Head of caudate nucleus (tissue), 42 donors: ENCODE results near the gene FBF1.

Experiments used
- DNase-seq, 42 donors: peaks; one replicate each; pipeline versions ENCODE4 v3.0.0 to v3.0.0-alpha.2; 2020 to 2021; ENCODE audit warnings: mixed read lengths in 7 of 42
- intact Hi-C: fragments of 100-400 bp; cut with DNase I; formaldehyde crosslinking; loops from one replicate; pipeline ENCODE4 v1.15.0; 2022

Gene FBF1

GRCh38 chr17:75921596-75921995 lies 19.2 kb downstream of the FBF1 start:
- intact Hi-C loops = no loop called here
- no peak for DNase-seq

DNA sequence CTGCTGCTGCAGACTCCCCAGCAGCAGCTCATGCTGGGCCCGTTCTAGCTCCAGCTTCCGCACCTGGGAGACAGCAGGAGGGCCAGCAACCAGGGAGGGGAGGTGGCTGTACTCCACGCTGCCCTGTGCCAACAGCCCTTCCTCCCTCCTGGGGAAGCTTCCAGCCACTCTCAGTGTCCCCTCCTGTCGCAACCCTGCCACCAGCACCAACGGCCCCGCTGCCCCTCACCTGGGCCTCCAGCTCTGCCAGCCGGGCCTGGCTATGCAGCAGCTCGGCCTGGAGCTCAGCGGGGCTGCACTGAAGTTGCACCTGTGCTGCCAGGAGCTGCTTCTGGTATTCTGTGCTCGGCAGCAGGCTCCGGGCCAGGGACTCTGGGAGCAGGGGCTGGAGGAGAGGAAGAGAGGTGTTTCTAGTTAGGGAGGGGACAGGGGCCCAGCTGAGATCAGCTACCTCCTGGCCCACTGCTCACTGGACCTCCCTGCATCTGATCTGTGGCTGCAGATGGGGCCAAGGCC lies 20.7 kb downstream of the FBF1 start:
- intact Hi-C loops = no loop called here
- no peak for DNase-seq

- no peak for DNase-seq
- intact Hi-C loops = no loop called here
These were observed 21.2 kb downstream of the FBF1 start for GRCh38 chr17:75919611-75920010.

GRCh38 chr17:75917917-75918445 lies 22.9 kb downstream of the FBF1 start:
- intact Hi-C loops = no loop called here
- DNase-seq = no peak

DNA sequence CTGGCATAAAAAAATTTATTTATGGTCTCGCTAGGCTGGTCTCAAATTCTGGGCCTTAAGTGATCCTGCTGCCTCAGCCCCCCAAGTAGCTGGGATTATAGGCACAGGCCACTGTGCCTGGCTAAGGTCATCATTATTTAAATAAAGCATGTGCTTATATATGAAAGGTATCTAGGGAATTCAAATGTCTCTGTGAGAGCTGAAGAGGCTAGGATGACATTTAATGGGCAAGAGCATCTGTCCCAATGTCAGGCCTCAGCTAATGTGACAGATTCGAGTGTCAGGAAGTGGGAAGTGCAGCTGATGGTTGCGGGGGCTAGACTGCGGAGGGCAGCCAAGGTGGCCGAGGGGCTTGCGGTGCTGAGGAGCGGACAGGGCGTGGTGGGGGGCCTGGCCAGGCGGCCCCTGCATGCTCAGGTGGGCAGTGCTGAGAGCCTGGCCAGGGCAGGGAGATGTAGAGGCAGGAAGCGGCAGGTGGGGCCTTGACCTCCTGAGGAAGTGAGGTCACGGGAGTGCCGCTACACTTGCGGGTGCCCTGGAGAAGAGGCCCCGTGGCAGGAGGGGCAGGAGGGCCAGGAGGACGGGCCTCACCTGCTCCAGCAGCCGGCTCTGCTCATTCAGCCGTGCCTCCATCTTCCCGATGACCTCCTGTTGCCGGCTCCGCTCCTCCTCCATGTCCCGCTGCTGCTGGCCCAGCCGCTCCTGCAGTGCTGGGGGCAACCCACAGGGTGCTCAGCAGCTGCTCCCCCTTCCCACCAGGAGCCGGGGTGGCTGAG lies 23.5 kb downstream of the FBF1 start:
- no peak for DNase-seq
- intact Hi-C loops = no loop called here

- intact Hi-C loops = no loop called here
- DNase-seq = no peak
These were observed 25.6 kb downstream of the FBF1 start for GRCh38 chr17:75915268-75915667.

DNA sequence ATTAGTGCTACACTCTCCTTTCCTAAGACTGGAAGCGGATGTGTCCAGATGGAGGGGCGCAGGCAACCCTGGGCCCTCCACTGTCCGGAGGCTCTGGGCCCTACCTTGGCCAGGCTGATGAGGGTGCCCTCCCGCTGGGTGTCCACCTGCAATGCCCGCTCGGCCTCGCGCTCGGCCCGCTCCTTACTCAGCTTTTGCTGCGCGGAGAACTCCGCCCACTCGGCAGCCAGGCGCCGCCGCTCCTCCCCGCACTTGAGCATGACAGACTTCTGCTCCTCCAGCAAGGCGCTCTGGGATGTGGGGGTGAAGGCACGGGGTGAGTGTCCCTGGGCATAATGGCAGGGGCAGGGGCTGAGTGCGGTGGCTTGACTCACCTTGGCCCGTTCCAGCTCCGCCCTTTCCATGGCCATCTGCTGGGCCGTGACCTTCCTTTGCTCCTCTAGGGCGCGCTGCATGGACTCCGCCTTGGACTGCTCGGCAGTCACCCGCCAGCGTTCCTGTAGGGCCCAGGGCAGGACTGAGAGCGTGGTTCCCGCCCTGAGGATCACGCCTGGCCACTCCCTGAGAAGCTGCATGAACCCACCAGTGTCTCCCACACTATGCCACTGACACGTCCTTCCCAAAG lies 26.1 kb downstream of the FBF1 start:
- DNase-seq = peak in 41 of 42 donors; percentile 16 to 87 (median 68)
- intact Hi-C loops = no loop called here

DNA sequence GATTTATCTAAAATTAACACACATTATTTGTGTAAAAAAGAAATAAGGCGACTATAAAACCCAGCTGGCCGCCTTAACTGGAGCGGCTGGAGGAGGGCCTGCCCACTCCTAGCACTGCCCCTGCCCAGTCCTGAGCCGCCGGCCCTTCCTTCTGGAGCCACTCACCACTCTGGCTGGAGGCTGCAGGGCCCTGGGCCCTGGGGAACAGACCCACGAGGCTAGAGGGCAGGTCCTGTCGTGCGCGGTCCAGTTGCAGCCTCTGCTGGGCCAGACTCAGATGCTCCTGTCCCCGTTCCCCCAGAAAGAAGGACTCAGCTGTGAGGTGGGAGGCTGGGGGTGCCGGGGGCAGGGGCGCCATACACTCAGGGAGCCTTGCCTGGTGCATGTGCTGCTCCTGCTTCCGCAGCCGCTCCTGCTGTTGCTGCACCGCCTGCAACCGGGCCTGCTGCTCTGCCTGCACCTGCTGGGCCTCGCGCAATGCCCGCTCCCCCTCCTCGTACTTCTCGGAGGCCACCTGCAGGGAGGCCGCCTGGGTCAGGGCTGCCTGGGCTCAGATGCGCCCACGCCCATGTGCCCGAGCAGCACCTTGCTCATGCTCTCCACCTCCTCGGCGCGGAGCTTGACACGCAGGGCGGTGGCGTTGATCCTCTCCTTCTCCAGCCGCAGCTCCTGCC lies 27.2 kb downstream of the FBF1 start:
- no peak for DNase-seq
- intact Hi-C loops = no loop called here

DNA sequence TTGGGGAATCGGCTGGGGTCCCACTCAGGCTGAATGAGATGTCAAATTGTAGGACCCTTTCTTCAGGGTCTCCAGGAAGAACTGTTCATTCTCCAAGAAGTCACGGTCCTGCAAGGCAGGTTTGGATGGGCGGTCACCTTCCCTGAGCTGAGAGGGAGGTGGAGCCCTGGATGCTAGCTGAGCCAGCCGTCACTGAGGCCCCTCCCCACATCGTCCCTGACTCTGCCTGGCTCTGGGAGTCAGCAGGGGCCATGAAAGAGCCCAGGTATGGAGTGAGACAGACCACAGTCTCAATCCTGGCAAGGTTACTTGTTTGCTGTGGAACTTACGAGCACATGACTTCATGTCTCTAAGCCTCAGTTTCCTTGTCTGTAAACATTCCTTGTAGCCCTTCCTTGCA lies 30.1 kb downstream of the FBF1 start:
- intact Hi-C loops = no loop called here
- DNase-seq = no peak

DNA sequence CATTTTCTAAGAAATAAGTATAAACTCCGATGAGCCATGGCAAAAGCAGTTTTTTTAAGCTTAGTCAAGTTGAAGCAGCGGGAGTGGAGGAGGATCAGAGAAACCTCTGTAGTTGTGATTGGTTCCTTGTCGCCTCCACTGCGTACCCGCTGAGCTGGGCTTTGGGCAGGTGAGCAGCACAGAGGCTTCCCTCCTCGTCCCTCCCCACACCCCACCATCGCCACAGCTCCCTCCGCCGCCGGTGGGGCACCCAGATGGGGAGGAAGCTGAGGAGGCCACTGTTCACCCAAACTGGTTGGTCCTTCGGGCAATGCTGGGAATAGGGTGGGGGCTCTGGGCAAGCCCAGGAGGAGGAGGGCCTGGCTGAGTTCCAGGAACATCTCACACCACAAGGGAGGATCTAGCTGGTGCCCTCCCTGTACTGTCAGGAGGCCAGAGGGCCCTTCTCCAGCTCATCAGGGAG lies 31.0 kb downstream of the FBF1 start:
- intact Hi-C loops = no loop called here

DNA sequence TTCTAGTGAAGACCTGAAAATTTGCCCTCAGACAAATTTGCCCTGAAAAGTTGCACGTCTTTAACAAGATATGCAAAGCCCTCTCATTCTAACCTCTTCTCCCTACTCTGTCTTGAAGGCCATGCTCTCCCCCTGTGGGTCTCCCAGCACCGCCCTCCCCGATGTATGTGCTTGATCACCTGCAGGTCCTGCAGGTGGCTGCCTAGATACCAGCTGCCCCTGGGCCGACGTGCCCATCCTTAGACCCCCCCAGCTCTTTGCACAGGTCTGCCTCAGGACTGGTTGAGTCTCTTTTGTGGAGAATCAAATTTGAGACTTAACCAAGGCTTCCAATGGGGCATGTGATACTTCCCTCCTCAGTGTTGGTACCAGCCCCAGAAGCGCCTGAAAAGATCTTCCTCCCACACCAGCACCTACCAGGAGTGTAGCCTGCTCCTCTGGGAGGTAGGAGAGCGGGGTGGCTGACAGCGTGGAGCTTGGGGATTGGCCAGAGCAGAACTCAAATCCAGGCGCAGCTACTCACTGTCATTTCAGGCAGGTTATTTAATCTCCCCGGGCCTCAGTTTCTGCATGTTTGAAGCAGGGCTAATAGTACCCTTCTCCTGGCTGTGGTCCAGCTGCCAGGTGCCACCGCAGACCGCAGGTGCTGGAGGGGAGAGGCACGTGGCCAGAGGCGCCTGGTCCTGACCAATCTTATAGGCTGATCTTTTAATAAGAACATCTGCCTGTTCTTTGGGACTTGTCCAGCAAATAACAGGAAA lies 31.6 kb downstream of the FBF1 start:
- intact Hi-C loops = no loop called here
- peak in 40 of 42 donors; percentile 48 to 94 (median 74) for DNase-seq

More for the DNA sequence above, 31.0 kb downstream of the FBF1 start:
- DNase-seq = peak in 4 of 42 donors; percentile 25 to 62 (median 35)

- DNase-seq = peak in 1 of 42 donors; percentile 55
- intact Hi-C loops = no loop called here
These were observed 32.6 kb downstream of the FBF1 start for GRCh38 chr17:75908201-75908600.

DNA sequence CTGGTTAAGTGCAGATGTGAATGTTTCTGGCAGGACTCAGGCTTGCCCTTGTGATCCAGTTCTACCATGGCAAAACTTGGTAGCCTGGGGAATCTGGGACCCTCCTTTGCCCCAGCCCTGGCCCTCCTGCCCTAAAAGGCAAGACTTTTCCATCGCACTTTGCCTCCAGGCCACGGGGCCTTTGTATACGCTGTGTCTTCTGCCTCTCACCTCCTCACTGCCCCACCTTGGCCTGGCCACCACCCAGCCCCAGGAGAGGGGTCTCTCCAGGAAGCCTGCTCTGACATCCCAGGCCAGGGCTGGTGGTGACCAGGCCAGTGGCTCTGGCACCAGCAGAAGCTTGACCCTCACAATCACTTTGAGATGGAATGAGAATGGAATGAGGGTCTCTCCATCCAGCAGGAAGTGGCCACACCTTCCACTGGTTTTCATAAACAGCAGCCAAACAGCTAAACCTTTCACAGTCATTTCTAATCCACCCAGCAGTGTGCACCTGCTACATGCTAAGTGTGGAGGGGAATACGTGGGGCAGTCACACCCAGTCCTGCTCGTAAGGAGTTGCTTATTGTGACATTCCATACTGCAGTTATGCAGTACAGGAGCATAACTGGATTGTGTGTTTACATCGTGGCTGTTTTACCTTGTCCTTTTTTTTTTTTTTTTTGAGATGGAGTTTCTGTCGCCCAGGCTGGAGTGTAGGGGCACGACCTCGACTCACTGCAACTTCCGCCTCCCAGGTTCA lies 34.5 kb downstream of the FBF1 start:
- intact Hi-C loops = no loop called here

DNA sequence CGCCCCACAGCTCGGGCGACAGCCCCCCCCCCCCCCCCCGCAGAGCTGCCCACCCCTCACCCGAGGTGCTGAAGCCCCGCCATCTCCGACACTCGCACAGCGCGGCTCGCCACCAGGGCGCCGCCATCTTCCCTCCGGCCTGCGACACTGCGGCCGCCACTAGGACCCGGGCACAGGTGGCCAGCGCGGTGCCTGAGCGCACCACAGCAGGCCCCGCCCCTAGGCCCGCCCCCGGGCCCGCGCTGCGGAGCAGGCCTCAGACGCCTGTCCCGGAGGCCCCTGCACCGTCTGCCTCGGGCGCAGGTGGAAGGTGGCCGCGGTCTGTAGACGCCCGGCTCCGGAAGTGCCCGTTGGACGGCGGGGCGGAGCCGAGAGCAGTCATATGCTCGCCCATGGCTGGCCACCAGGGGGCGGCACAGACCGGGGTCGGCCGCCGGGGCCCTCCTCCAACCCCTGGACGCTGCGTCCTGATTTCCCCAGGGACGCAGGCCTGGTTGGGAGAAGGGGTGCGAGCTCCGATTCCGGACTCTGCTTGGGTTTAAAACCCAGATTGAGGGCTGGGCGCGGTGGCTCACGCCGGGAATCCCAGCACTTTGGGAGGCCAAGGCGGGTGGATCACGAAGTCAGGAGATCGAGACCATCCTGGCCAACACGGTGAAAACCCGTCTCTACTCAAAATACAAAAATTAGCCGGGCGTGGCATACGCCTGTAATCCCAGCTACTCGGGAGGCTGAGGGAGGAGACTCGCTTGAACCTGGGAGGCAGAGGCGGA lies 35.9 kb downstream of the FBF1 start, which contains the start of gene MRPL38:
MRPL38 (minus strand) TSS at position 136 of the 773 bp plus-strand sequence; CDS start at position 127, 9 bp downstream.
- intact Hi-C loops = loop anchor here (2.0 kb wide), 1 partner anchor 100 kb away; no protein-coding TSS in a partner anchor

More for the DNA sequence above, 34.5 kb downstream of the FBF1 start:
- DNase-seq = no peak

GRCh38 chr17:75902406-75902805 lies 38.4 kb downstream of the FBF1 start:
- DNase-seq = no peak
- intact Hi-C loops = no loop called here

More for the DNA sequence above, 35.9 kb downstream of the FBF1 start, which contains the start of gene MRPL38:
- peak; percentile 67 to 94 (median 88) for DNase-seq

DNA sequence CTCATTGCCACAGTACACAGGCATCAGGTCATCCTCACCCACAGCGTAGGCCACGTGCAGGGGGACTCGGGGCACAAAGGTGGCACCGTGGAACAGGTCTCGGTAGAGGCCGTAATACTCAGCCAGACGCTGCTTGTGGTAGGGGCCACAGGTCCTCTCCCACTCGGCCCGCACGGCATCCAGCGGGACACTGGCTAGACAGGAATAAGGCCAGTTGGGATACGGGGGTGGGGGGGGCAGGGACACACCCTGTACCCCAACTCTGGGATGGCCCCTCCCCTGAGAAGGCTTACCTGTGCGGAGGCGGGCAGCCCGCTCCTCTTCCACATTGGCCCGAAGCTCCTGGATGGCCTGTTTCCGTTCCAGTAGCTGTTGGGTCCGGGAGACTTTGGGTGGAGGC lies 39.1 kb downstream of the FBF1 start:
- intact Hi-C loops = no loop called here
- no peak for DNase-seq
